NB4 (cell line): ENCODE results near the gene PLPP3.
A peak's percentile ranks its signal among the peaks of the same experiment; 100 is the strongest.

ENCODE experiments used
- DNase-seq: peaks from one replicate; pipeline ENCODE4 v3.0.0; 2010; ENCODE audit warnings: low read depth
- H3K4me3 ChIP-seq: one replicate; pipeline ENCODE4 v1.5.1; 2011; ENCODE audit warnings: mild to moderate bottlenecking, low read depth, low read length, moderate library complexity
- MYC ChIP-seq: IDR thresholded peaks from 2 replicates; pipeline ENCODE4 v1.6.1; 2011; ENCODE audit warnings: low read depth, low read length
- POLR2A ChIP-seq: IDR thresholded peaks from 2 replicates; pipeline ENCODE4 v1.6.1; 2011; ENCODE audit warnings: mild to moderate bottlenecking; ENCODE audit not compliant: insufficient read length; ENCODE audit errors: extremely low read depth
- TF ChIP-seq, protein P1 (sequence below): IDR thresholded peaks from one replicate; pipeline ENCODE4 v1.5.1; 2012; ENCODE audit warnings: low read depth, low read length
- TF ChIP-seq, protein P2 (sequence below): IDR thresholded peaks from 2 replicates; pipeline ENCODE4 v1.6.1; 2011; ENCODE audit warnings: low read depth, low read length

PLPP3 gene

DNA sequence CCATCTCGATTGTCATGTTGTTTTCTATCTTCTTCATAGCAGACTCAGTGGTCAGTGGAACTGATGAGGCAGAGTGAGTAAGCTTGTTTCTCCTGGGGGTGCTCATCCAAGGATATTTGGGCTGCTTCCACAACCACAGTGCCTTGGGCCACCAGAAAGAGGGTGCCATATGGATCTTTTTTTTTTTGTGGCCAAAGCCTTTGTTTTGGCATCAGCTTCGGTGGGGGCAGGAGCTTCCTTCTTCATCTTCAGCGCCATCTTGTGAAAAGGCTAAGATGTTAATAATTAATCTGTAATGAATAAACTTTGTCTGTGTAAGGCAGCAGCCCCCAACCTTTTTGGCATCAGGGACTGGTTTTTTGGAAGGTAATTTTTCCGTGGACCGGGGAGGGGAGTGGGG, 6.6 kb upstream of the PLPP3 start:
- no peak for DNase-seq
- TF ChIP-seq, protein P1, sequence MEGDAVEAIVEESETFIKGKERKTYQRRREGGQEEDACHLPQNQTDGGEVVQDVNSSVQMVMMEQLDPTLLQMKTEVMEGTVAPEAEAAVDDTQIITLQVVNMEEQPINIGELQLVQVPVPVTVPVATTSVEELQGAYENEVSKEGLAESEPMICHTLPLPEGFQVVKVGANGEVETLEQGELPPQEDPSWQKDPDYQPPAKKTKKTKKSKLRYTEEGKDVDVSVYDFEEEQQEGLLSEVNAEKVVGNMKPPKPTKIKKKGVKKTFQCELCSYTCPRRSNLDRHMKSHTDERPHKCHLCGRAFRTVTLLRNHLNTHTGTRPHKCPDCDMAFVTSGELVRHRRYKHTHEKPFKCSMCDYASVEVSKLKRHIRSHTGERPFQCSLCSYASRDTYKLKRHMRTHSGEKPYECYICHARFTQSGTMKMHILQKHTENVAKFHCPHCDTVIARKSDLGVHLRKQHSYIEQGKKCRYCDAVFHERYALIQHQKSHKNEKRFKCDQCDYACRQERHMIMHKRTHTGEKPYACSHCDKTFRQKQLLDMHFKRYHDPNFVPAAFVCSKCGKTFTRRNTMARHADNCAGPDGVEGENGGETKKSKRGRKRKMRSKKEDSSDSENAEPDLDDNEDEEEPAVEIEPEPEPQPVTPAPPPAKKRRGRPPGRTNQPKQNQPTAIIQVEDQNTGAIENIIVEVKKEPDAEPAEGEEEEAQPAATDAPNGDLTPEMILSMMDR, result no peak
- no peak overlapping the region for H3K4me3 ChIP-seq

DNA sequence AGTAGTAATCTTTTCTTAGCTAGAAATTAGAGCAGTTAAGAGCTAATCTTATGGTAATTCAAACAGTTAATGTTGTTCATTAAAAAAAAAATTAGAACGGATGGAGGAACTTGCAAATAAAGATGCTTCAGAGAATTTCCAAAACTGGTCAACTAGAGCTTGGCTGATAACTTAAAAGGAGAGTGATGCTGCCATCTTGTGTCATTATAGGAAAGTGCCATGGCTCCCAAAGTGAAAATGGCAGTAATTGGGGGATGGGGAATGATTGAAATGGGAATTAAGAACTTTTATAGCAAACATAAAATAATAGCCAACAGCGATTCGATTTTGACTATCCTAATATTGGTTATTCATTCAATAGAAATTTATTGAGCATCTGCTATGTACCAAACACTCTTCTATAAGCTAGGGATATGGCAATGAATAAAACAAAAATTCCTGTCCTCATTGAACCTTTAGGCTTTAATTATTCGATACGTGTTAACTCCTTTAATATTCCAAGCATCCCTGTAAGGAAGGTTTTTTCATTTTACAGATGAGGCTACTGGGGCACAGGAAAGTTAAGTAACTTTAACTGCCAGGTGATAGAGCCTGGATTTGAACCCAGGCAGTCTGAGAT, 5.7 kb upstream of the PLPP3 start:
- TF ChIP-seq, protein P2, sequence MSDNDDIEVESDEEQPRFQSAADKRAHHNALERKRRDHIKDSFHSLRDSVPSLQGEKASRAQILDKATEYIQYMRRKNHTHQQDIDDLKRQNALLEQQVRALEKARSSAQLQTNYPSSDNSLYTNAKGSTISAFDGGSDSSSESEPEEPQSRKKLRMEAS, result no peak
- TF ChIP-seq, protein P1, result peak; percentile 61
- TF ChIP-seq MYC, result no peak
- peak; percentile 46 for DNase-seq
- H3K4me3 ChIP-seq, result no peak overlapping the region

DNA sequence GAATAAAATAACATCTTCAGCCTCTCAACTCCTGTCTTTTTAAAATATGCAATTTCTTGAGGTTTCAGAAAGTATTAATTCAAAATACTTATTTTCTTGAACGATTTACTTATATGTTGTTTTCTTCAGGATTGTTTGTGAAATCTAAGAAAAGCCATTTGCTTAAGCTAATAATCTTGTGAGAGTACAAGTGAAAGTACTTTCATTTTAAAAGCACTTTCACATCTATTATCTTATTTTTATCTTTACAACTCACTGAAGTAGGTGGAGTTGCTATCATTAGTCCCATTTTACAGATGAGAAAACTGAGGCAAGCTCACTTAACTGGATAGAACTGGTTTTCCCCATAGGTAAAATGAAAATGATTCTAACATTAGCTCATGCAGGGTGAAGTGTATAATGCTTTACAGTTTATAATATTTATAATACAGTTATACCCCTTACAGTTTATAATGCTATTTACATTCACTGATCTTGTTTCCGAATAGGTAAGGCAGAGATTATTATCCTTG, 4.7 kb upstream of the PLPP3 start:
- no peak for DNase-seq
- H3K4me3 ChIP-seq, result no peak overlapping the region
- TF ChIP-seq, protein P2, result no peak
- TF ChIP-seq MYC (no peak), POLR2A (no peak)
- TF ChIP-seq, protein P1, result no peak

DNA sequence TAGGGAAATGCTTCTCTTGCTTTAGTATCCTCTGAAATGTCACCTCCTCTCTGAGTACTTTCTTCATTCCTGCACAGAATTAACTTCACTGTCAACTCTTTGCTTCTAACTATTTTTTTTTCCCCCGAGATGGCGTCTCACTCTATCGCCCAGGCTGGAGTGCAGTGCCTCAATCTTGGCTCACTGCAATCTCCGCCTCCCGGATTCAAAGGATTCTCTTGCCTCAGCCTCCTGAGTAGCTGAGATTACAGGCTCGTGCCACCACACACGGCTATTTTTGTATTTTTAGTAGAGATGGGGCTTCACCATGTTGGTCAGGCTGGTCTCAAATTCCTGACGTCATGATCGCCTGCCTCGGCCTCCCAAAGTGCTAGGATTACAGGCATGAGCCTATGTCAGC, 1.4 kb upstream of the PLPP3 start:
- no peak overlapping the region for H3K4me3 ChIP-seq

DNA sequence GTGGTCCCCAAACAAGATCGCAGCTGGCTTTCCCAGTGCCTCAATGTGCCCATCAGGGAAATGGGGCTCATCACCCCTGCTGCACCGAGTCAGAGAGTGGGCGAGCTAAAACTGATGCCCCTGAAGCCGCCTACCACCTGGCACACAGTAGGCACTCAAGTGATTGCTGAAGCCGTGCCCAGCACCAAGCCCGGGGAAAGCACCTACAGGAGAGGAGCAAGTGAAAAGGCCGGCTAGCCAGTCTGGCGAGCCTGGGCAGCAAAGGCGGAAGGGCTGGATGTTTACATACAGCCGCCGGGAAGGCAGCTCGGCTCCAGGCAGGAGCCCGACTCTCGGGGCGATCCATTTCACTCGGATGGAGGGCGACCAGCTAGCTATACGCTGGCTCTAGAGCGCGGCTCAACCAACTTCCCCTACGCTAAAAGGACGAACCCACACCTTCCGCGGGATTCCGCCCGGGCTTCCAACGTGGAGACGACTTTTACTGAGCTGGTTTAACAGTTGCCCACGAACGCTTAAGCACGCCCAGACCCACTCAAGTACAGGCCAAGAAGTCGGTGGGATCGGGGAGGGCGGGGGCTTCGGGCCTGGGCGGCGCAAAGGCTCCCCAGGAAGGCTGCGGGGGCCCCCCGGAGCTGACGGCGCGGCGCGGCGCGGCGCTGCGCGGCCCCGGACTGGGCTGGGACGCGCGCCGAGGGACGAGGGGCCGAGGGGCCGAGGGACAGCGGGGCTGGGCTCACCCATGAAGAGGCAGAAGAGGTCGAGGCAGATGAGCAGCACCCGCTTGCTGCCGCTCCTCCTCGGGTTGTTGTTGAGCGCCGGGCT, 1.0 kb downstream of the PLPP3 start:
- DNase-seq, result peak; percentile 12
- H3K4me3 ChIP-seq, result no peak overlapping the region
- TF ChIP-seq MYC (no peak), POLR2A (no peak)
- TF ChIP-seq, protein P1, result no peak
- TF ChIP-seq, protein P2, result no peak

More for the DNA sequence above, 1.4 kb upstream of the PLPP3 start:
- TF ChIP-seq, protein P2, result no peak
- TF ChIP-seq MYC, result no peak
- TF ChIP-seq, protein P1, result no peak
- DNase-seq, result no peak
